GM18502 (cell line): Measurements from ENCODE around the gene DOCK2.

Source experiments
- ATAC-seq: cut with Tn5 transposase; IDR thresholded peaks from one replicate; pipeline ENCODE4 v1.9.1; 2021; ENCODE audit warnings: mild to moderate bottlenecking; ENCODE audit not compliant: unreplicated experiment, poor library complexity

Gene DOCK2

DNA sequence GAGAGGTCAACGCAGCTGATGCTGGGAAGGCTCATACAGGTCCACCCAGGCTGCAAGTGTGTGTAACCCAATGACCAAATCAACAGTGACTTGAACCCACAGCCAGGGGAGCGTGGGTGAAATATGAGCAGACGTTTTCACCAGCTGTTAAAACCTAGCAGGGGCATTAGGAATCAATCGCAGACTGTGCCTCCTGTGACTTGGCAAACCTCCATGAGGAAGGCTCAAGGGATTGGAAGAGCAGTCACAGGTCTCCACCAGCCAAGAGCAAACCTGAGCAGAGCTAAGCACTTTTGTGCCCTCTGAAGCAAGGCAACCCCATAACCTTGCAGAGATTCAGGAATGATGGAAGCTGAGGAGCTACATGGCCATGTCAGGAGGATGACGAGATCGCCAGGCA, 317.7 kb downstream of the DOCK2 start:
- ATAC-seq, result no peak

GRCh38 chr5:169956126-169956525, 319.1 kb downstream of the DOCK2 start:
- no peak for ATAC-seq

DNA sequence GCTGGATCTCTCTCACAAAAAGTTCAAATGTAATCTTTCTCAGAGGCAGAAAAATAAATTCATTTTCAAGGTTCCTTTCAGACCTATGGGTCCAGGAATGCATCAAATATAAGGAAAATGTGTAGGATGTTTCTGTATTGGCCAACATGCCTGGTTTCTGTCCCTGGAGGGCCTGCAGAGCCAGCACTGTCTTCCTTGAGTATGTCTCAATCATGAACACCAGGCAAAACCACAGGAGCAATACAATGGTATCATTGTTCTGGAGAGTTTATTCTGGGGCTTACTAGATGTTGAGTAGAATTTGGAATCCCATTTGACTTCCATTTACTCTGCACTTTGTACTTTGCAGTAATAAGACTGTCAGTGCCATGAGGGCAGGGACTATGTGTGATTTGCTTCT, 319.7 kb downstream of the DOCK2 start:
- ATAC-seq, result no peak

DNA sequence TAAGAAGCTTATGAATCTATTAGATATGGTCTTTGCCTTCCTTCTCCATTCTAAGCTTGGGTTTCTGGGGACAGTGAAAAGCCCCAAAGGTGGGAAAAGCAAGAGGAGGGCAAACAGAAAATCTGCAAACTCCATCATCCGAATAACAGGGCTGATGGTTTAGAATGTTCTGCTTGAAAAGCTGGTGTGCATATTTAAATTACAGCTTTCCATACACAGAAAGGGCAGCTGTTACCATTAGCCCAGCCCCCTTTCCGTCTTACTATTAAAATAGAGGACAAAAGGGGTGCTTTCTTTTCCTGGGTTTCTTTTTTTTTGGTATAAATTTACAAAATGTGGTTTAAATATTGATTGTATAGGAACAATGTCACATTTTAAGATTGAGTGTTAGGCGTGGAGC, 321.2 kb downstream of the DOCK2 start:
- no peak for ATAC-seq

DNA sequence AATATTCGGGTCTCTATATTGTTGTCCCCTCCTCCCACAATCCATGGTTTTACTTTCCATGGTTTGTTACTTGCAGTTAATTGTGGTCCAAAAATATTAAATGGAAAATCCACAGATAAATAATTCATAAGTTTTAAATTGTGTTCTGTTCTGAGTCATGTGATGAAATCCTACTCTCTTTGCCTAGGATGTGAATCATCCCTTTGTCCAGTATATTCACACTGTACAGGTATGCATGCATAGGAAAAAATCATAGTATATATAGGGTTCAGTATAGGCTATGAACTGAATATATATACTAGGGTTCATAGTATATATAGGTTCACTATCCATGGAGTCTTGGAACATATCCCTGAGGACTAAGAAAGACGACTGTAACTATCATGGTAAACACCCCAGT, 323.6 kb downstream of the DOCK2 start:
- ATAC-seq, result no peak

GRCh38 chr5:169964246-169964645, 327.2 kb downstream of the DOCK2 start:
- no peak for ATAC-seq

DNA sequence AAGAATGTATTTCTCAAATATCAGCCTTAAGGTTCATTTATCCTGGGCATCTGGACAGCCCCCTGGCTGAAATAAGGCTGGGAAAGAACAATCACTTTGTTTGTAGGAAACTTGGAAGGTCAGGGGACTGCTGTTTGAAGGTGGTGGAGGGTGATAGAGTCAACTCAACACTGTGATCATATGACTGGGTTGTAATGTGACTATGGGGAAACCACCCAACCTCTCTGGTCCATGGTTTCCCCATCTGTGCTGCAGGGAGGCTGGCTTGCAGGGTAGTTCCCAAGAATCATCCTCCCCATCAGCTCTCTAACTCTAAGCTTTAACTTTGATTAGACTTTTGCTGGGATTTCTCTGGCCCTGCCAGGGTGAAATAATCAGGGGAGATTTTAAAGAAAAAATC, 333.3 kb downstream of the DOCK2 start:
- ATAC-seq, result peak; percentile 73

DNA sequence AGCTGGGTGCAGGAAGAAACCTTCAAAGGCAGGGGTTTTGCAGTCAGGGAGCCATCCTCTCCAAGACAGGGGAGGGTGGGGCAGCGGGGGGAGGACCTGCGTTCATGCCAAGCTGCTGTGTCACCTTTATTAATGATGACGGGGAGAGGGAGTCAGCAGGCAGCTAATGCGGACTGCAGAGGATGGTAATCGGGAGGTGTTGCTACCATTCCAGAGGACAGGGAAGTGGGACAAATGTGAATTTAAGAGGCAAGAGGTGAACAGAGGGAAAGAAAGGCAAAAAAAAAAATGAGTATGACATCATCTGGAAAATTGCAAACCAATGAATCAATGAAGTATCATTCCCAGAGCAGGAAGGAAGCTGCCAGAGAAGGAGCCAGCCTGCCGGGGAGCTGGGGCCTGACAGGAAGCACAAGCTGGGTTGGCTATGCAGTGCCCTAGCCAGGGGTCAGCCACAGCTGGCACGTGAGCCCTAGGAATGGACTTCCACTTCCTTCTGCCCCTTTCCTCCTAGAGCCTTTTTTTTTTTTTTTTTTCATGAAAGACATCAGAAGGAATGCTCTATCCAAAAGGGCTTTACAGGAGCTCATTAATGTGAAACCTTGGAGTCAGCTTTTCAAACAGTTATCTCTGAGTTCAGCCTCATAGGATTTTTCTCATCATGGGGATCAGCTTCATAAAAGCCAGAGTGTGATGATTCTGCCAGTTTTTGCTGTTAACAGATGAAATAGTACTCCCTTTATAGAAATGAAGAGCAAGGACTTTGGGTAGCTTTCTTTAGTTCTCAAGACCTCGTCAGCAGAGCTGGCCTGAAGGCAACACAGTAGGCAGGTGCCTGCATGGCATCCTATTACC, 334.1 kb downstream of the DOCK2 start:
- no peak for ATAC-seq

GRCh38 chr5:169971780-169972179, 334.7 kb downstream of the DOCK2 start:
- ATAC-seq, result no peak

GRCh38 chr5:169973056-169973455, 336.0 kb downstream of the DOCK2 start:
- ATAC-seq, result no peak

DNA sequence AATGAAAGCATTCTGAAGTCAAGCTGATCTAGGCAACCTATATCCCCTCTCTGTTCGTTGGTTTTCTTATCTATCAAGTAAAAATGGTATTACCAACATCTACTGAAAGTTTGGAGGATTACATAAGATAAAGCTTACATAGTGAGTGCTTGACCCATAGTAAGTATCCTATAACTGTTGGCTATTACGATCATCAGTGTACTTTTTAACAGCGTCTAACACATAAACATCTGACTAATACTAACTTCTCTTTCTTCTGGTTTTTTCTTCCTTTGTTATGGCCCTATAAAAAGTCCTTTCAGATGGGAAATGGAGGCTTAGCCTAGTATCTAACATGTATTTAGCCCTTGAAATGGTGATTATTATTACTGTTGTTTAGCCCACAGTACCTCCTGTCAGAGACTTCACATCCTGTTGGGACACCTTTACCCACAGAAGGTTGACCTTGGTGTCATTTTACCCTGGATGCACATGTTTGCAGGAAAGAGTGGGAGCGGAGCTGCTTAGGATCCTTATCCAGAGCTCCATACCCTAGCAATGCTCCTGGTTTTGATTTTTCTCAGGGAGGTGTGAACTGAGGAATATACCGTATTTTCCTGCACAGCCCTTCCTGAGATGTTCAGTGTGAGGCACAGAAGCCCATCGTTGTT, 337.2 kb downstream of the DOCK2 start:
- no peak for ATAC-seq

DNA sequence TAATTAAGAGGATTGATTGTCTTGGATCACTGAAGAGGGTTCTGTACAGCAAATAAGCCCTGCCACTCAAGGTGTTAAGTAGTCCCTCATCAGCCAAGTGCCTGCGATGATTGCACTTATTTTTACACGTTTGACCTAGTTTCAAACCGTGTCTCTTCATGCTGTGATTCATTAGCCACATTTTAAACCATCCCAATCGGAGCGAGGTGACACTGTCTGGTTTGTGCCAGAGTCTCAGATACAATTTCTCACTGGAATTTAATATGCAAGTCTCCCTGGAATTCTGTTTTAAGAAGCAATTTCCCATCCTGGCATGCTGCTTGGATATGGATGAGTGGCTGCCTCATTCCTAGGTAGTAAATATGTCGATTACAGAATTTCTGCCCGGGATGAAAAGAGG, 341.6 kb downstream of the DOCK2 start:
- no peak for ATAC-seq

- no peak for ATAC-seq
Observed at GRCh38 chr5:169979871-169980270, 342.8 kb downstream of the DOCK2 start.

DNA sequence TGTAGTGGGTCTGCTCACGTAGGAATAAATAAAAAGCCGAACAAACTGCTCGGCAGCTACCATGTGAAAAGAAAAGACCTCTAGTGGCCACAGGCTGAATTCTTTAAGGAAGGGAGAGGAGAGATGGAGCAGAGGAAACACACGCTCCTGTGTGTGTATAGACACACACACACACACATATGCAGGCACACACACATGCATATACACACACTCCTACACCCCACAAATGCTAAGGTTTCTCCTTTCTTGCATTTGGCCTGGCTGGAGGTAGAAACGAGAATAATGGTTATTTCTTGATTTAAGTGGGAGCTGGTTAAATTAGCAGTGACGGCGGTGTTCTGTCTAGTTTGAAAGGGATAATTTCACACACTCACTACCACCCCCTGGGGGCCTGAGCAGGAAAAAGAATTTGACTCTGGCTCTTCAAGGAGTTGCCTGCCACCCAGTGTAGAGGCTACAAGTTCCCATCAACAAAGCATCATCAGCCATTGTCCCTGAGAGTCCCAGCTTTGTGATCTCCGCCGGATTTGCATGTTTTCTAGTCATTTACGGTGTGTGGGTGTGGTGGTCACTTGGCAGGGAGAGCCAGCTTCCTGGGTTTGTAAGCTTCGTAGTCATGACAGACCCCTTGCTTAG, 343.5 kb downstream of the DOCK2 start, which contains the start of gene INSYN2B:
Gene INSYN2B, minus strand, starts transcription at position 78 of the 636 bp plus-strand sequence. CDS start 96,597 bp downstream, outside the sequence.
- ATAC-seq, result peak; percentile 72

DNA sequence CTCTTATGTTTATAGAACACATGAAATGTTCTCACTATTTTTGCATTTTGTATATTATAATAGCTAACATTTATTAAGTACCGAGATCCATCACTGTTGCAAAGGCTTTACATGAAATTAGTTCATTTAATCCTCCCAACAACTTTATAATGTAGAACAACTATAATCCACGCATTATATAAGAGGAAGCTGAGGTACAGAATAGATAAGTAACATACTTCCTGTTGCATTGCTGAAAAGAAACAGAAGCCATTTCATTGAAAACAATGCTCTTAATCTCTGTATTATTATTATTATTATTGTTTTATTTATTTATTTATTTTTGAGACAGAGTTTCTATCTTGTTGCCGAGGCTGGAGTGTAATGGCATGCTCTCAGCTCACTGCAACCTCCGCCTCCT, 351.1 kb downstream of the DOCK2 start:
- ATAC-seq, result no peak

DNA sequence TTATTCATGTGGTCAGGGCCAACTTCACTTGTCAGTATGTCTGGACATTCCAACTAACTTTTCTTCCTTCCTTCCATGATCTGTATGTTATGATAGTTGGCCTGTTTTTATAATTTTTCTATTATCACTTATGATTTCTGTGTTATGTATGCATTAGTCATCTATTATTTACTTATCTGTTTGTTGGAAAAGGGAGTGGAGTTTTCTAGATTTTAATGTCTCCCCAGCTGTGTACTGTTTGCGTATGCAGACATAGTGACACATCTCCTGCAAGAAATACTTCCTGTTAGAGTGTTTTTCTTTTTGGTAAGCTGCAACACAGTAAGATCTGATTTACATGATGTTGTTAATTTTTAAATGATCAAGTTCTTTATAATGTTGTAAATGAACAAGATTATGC, 351.9 kb downstream of the DOCK2 start:
- ATAC-seq, result no peak

- no peak for ATAC-seq
Observed at GRCh38 chr5:169989365-169989764, 352.3 kb downstream of the DOCK2 start.

DNA sequence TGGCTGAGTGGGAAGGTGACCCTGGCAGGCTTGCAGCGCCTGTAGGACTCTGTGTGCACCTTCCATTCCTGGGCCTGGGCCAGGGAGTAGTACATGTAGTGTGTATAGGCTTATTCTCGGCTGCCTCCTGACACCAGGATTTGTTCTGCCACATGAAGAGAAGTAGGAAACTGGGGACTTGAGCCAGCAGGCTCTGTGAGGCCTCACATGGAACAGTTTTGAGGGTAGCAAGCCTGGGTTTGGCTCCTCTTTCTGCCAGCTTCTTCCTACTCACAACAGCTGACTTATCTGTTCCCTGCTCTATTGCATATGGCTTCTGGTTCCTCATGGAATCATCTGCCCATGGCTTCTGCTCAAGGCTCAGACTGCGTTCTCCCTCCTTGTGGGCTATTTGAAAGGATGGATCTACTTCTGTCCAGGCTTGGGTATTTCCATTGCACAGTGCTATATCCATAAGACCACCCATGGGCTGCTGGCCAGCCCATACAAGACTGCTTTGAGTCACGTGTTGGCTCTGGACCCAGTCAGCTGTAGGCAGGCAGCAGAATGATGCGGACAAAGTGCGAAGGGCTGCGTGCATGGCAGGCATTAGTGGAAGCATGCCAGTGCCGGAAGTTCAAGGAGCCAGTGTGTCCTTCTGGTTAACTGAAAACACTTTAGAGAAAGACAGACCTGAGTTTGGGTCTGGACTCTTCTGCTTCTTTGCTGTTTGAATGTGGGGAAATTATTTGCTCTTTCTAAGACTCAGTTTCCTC, 354.2 kb downstream of the DOCK2 start:
- no peak for ATAC-seq

- ATAC-seq, result no peak
Observed at GRCh38 chr5:169992789-169993484, 355.9 kb downstream of the DOCK2 start.

GRCh38 chr5:169993485-169993790, 356.4 kb downstream of the DOCK2 start:
- ATAC-seq, result no peak
